ENCODE results near the gene CEACAM21.

GRCh38 chr19:41546961-41547360 lies 29.0 kb upstream of the CEACAM21 start:
- no peak for TF ChIP-seq POLR2A (IDR thresholded peaks at IDR 0.05; ENCODE audit: borderline replicate concordance, extremely low read depth, insufficient read depth, insufficient read length)
- no peak for TF ChIP-seq JUND (IDR thresholded peaks at IDR 0.05)
- no peak for TF ChIP-seq TCF7L2 (IDR thresholded peaks at IDR 0.05; ENCODE audit: borderline replicate concordance, extremely low read depth, insufficient read depth, insufficient read length)
- TF ChIP-seq, protein P1, sequence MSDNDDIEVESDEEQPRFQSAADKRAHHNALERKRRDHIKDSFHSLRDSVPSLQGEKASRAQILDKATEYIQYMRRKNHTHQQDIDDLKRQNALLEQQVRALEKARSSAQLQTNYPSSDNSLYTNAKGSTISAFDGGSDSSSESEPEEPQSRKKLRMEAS (IDR thresholded peaks at IDR 0.05): no peak
- TF ChIP-seq POLR2AphosphoS5 (IDR thresholded peaks at IDR 0.05; ENCODE audit: low read depth, low read length): no peak
- TF ChIP-seq, protein P2, sequence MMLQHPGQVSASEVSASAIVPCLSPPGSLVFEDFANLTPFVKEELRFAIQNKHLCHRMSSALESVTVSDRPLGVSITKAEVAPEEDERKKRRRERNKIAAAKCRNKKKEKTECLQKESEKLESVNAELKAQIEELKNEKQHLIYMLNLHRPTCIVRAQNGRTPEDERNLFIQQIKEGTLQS (IDR thresholded peaks at IDR 0.05): no peak
- TF ChIP-seq, protein P3, sequence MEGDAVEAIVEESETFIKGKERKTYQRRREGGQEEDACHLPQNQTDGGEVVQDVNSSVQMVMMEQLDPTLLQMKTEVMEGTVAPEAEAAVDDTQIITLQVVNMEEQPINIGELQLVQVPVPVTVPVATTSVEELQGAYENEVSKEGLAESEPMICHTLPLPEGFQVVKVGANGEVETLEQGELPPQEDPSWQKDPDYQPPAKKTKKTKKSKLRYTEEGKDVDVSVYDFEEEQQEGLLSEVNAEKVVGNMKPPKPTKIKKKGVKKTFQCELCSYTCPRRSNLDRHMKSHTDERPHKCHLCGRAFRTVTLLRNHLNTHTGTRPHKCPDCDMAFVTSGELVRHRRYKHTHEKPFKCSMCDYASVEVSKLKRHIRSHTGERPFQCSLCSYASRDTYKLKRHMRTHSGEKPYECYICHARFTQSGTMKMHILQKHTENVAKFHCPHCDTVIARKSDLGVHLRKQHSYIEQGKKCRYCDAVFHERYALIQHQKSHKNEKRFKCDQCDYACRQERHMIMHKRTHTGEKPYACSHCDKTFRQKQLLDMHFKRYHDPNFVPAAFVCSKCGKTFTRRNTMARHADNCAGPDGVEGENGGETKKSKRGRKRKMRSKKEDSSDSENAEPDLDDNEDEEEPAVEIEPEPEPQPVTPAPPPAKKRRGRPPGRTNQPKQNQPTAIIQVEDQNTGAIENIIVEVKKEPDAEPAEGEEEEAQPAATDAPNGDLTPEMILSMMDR (IDR thresholded peaks at IDR 0.05 in 2 of 3, conservative IDR thresholded peaks at IDR 0.05 in 1 of 3; ENCODE audit: borderline replicate concordance in 1 of 3, insufficient read depth in 1 of 3, low read depth in 2 of 3, low read length in 2 of 3): no peak
- no peak for TF ChIP-seq FOSL1 (IDR thresholded peaks at IDR 0.05; ENCODE audit: low read depth)
- TF ChIP-seq, protein P4, sequence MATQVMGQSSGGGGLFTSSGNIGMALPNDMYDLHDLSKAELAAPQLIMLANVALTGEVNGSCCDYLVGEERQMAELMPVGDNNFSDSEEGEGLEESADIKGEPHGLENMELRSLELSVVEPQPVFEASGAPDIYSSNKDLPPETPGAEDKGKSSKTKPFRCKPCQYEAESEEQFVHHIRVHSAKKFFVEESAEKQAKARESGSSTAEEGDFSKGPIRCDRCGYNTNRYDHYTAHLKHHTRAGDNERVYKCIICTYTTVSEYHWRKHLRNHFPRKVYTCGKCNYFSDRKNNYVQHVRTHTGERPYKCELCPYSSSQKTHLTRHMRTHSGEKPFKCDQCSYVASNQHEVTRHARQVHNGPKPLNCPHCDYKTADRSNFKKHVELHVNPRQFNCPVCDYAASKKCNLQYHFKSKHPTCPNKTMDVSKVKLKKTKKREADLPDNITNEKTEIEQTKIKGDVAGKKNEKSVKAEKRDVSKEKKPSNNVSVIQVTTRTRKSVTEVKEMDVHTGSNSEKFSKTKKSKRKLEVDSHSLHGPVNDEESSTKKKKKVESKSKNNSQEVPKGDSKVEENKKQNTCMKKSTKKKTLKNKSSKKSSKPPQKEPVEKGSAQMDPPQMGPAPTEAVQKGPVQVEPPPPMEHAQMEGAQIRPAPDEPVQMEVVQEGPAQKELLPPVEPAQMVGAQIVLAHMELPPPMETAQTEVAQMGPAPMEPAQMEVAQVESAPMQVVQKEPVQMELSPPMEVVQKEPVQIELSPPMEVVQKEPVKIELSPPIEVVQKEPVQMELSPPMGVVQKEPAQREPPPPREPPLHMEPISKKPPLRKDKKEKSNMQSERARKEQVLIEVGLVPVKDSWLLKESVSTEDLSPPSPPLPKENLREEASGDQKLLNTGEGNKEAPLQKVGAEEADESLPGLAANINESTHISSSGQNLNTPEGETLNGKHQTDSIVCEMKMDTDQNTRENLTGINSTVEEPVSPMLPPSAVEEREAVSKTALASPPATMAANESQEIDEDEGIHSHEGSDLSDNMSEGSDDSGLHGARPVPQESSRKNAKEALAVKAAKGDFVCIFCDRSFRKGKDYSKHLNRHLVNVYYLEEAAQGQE (IDR thresholded peaks at IDR 0.05; ENCODE audit: low read depth): no peak
- TF ChIP-seq SP1 (IDR thresholded peaks at IDR 0.05; ENCODE audit: low read depth): no peak
- TF ChIP-seq YY1 (IDR thresholded peaks at IDR 0.05; ENCODE audit: extremely low read depth, insufficient replicate concordance, low read depth, low read length): no peak
